Activated CD4-positive, alpha-beta T cell treated with anti-CD3 and anti-CD28 coated beads for 36 hours (primary cell): ENCODE measurements around the gene NELL1. TPM values are rescaled to one million over a fixed set of nuclear protein-coding genes. Genes with fewer than 3 reads are reported as not detected.

Experiments
- ATAC-seq: fragments of 200-7000 bp; cut with Tn5 transposase; one replicate; pipeline ENCODE4 v1.10.0; 2021; ENCODE audit warnings: mild to moderate bottlenecking, moderate library complexity
- CTCF ChIA-PET: fragments of 350-600 bp; sonication (Branson Sonifier 250); formaldehyde crosslinking; loops from one replicate; lab custom pipeline; 2021; ENCODE audit warnings: antibody characterized with exemption; lab: Charles Lee
- POLR2A ChIA-PET: fragments of 350-600 bp; sonication (Branson Sonifier 250); formaldehyde crosslinking; loops from one replicate; lab custom pipeline; 2021; ENCODE audit warnings: antibody characterized with exemption, inconsistent platforms; lab: Charles Lee
- DNase-seq: peaks from one replicate; pipeline ENCODE4 v3.0.0-alpha.2; 2020
- H3K27ac Mint-ChIP-seq: one replicate; pipeline ENCODE4 v1.8.0; 2021; ENCODE audit warnings: mixed read lengths
- H3K27me3 Mint-ChIP-seq: one replicate; pipeline ENCODE4 v1.8.0; 2021; ENCODE audit warnings: mixed read lengths
- H3K36me3 Mint-ChIP-seq: one replicate; pipeline ENCODE4 v1.8.0; 2021; ENCODE audit warnings: low read depth, mixed read lengths
- H3K4me1 Mint-ChIP-seq: one replicate; pipeline ENCODE4 v1.8.0; 2021; ENCODE audit warnings: mixed read lengths
- H3K4me3 Mint-ChIP-seq: one replicate; pipeline ENCODE4 v1.8.0; 2021; ENCODE audit warnings: mild to moderate bottlenecking, moderate library complexity, mixed read lengths
- H3K9me3 Mint-ChIP-seq: one replicate; pipeline ENCODE4 v1.8.0; 2021; ENCODE audit warnings: low read depth, mixed read lengths
- intact Hi-C, 2 experiments: fragments of 100-400 bp; cut with DNase I in 1 of 2; cut with micrococcal nuclease in 1 of 2; formaldehyde crosslinking; loops; one replicate each; pipeline versions ENCODE4 v1.14.2 to v1.15.1; 2022 to 2024; cut with DNase I, micrococcal nuclease
- total RNA-seq, 2 experiments: library from RNA; stranded (reverse); gene quantifications; one replicate each; pipeline ENCODE4 v1.2.3, GENCODE V29; 2021

The NELL1 gene
- total RNA-seq, 2 experiments from 2014 or later, result not detected

DNA sequence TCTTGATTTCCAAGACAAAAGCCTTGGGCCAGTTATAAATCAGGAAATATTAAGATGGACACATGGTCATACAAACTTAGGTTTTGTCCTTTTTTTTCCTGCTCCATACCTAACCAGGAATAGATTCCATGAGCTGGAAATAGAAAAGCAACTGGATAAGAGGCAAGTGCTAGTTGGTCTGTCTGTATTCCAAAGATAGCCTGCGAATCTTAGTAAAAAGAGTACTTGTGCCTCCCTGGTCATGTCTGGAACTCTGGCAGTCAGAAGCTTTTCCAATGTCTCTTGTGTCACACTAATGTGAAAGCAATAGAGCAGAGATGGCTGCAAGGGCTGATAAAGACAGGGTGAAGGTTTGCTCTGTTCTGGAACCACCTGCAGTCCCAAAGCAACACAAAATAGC lies 933.3 kb downstream of the NELL1 start:
- Mint-ChIP-seq H3K36me3 (no peaks in the 10 kb centered on the region), H3K27ac (no peak overlapping the region), H3K4me1 (no peaks in the 10 kb centered on the region), H3K9me3 (peaks cover 4% of the 10 kb centered on the region), H3K27me3 (no peaks in the 10 kb centered on the region), H3K4me3 (no peak overlapping the region)
- ATAC-seq, result no peak
- intact Hi-C loops, result no loop called here
- ChIA-PET POLR2A (no interaction called here), CTCF (no interaction called here)
- DNase-seq, result no peak

DNA sequence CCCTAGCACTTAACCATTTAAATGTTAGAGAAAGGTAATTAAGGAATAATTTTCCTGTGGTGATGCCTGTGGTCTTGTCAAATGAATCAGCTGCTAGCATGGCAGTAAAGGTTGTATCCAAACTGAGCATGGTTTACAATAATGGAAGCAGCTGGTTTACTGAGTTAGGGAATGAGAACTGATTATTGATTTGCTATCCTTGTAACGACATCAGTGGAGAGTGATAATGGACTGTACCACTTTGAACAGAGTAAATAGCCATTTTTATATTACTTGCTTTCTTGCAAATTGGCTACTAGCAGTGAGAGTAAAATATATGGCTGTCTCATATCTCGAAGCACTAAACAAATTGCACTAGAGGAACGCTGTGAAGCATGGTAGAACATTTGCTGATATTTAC lies 934.5 kb downstream of the NELL1 start:
- peaks cover 3% of the 10 kb centered on the region for H3K9me3 Mint-ChIP-seq
- DNase-seq (no peak), ATAC-seq (no peak)
- ChIA-PET POLR2A (no interaction called here), CTCF (no interaction called here)
- intact Hi-C loops, result no loop called here
- H3K4me1 Mint-ChIP-seq, result no peaks in the 10 kb centered on the region
- H3K4me3 Mint-ChIP-seq, result no peak overlapping the region
- H3K36me3 Mint-ChIP-seq, result no peaks in the 10 kb centered on the region
- H3K27me3 Mint-ChIP-seq, result no peaks in the 10 kb centered on the region
- H3K27ac Mint-ChIP-seq, result no peak overlapping the region

DNA sequence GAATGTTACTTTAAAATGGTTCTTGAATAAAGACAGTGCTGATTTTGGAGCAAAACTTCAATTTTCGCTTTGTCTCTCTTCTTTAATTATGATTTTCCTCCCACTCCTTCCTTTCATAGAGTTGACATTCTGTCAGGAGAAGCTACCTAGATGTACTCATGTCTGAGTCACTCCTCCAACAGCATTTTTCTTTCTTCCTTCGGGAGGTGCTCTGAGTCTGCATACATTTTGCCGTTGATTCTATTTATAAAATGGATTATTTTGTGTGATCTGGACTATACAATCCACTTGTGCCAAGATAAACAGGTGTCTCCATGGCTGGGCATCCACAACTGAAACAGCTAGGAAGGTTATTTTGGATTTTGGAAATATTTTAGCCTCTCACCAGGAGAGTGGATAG lies 935.2 kb downstream of the NELL1 start:
- H3K27me3 Mint-ChIP-seq, result no peaks in the 10 kb centered on the region
- no peak for DNase-seq
- intact Hi-C loops, result no loop called here
- H3K4me3 Mint-ChIP-seq, result no peak overlapping the region
- CTCF ChIA-PET, result no interaction called here
- no peaks in the 10 kb centered on the region for H3K4me1 Mint-ChIP-seq
- no peaks in the 10 kb centered on the region for H3K36me3 Mint-ChIP-seq
- H3K27ac Mint-ChIP-seq, result no peak overlapping the region
- ATAC-seq, result no peak
- H3K9me3 Mint-ChIP-seq, result peaks cover 3% of the 10 kb centered on the region
- POLR2A ChIA-PET, result no interaction called here

DNA sequence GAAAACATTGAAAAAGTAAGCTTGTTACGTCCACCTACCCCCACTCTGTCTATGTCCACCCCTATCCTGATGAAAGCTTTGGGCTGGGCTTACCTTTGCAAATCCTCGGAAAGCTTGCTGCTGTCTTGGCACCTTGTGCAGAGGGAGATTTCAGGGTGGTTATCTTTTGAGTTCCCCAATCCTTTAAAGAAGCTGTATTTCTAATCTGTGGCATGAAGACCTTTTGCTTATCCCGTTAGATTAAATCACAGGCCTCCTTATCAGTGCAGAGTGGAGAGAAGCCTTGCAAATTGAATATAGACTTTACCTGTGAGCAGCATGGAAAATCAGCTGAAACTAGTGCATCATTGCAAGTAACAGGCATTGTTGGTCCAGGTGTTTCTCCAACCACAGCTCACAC lies 942.9 kb downstream of the NELL1 start:
- H3K27ac Mint-ChIP-seq, result no peak overlapping the region
- H3K9me3 Mint-ChIP-seq, result peaks cover 1% of the 10 kb centered on the region
- H3K36me3 Mint-ChIP-seq, result no peaks in the 10 kb centered on the region
- DNase-seq (no peak), ATAC-seq (no peak)
- H3K4me1 Mint-ChIP-seq, result no peaks in the 10 kb centered on the region
- intact Hi-C loops, result no loop called here
- ChIA-PET CTCF (no interaction called here), POLR2A (no interaction called here)
- no peak overlapping the region for H3K4me3 Mint-ChIP-seq
- H3K27me3 Mint-ChIP-seq, result no peaks in the 10 kb centered on the region

DNA sequence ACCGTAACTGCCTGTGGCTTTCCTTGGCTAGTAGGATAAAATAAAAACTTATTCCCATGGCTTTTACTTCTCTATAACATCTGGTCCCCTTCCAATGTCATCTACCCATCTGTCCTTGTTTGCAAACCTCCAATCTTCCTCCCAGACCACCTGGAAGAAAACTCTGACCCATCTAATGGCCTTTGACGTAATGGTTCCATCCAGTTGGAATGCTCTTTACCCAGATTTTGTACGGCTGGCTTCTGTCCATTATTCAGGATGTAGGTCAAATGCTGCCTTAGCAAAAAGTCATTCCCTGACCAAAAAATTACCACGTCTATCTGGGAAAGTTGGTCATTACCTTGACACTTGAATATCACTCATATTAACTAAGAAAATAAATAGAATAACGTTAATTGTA lies 945.6 kb downstream of the NELL1 start:
- Mint-ChIP-seq H3K36me3 (no peaks in the 10 kb centered on the region), H3K4me3 (no peak overlapping the region), H3K9me3 (no peaks in the 10 kb centered on the region), H3K27me3 (no peaks in the 10 kb centered on the region), H3K27ac (no peak overlapping the region), H3K4me1 (no peaks in the 10 kb centered on the region)
- ChIA-PET CTCF (interaction anchor here (0.7 kb wide), 1 partner anchor 570 kb away, joined by 3 read pairs; no protein-coding TSS in a partner anchor), POLR2A (no interaction called here)
- intact Hi-C loops, result no loop called here
- no peak for ATAC-seq
- no peak for DNase-seq

DNA sequence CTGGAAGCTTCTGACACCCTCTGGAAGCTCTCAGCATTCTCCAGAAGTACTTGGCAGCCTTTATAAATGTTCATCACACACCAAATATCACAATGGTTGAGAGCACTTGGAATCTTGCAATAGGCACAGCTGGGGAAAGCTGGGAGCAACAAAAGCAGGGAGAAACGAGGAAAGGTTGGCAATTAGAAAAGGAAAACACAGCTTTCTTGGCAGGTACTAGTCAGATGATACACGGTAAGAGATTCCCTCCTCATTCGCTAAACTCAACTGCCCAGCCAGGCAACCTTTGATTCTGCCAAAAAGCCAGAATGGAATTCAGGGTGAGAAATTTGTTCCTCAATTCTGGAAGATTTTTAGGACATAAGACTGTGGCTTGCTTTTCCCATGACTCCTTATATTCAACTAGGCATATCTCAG lies 946.6 kb downstream of the NELL1 start:
- ATAC-seq, result no peak
- no peak for DNase-seq
- ChIA-PET CTCF (no interaction called here), POLR2A (no interaction called here)
- Mint-ChIP-seq H3K4me3 (no peak overlapping the region), H3K36me3 (no peaks in the 10 kb centered on the region), H3K4me1 (no peaks in the 10 kb centered on the region), H3K27me3 (no peaks in the 10 kb centered on the region), H3K27ac (no peak overlapping the region), H3K9me3 (no peaks in the 10 kb centered on the region)
- intact Hi-C loops, result no loop called here

DNA sequence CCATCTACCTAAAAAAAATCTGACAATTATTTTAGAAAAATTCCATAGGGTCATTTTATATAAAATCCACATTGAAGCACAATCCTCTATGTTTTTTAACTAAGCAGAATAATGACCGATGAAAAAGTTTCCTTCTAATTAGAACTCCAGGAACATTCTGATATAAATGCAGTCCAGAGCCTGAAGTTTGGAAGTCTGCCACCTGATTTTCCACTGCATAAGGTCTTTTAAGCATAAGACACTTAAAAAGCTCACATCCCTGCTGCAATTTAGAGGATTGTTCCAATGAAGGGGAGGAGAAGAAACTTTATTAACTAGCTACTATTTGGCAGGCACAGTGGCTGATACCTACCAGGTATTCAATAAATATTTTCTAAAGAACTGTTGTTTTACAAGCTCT lies 953.2 kb downstream of the NELL1 start:
- ATAC-seq, result no peak
- no peak overlapping the region for H3K4me3 Mint-ChIP-seq
- ChIA-PET POLR2A (no interaction called here), CTCF (no interaction called here)
- H3K36me3 Mint-ChIP-seq, result no peaks in the 10 kb centered on the region
- no peak for DNase-seq
- no peaks in the 10 kb centered on the region for H3K27me3 Mint-ChIP-seq
- peaks cover under 1% of the 10 kb centered on the region for H3K9me3 Mint-ChIP-seq
- H3K27ac Mint-ChIP-seq, result no peak overlapping the region
- intact Hi-C loops, result no loop called here
- peaks cover 4% of the 10 kb centered on the region for H3K4me1 Mint-ChIP-seq

DNA sequence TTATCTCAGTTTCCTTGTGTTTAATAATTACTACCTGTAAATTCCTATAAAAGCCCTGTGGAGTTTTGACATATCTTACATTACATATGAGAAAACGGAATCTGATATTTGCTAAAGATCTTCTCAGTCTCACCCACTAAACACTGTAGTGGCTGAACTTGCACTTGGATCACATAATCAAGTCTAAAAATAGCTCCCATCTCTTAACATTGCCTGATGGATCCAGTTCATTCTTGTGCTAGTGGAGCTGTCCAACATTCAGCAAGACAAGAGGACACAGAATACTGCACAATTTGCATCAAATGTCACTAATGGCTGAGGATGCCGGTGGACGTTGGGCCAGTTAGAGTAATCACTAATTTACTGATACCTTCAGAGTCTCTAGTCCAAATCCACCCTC lies 953.6 kb downstream of the NELL1 start:
- DNase-seq (no peak), ATAC-seq (no peak)
- POLR2A ChIA-PET, result no interaction called here
- Mint-ChIP-seq H3K27ac (no peak overlapping the region), H3K27me3 (no peaks in the 10 kb centered on the region), H3K9me3 (peaks cover 3% of the 10 kb centered on the region), H3K36me3 (no peaks in the 10 kb centered on the region), H3K4me3 (no peak overlapping the region), H3K4me1 (peaks cover 4% of the 10 kb centered on the region)
- CTCF ChIA-PET, result interaction anchor here (0.6 kb wide), 1 partner anchor 106 kb away, joined by 3 read pairs; no protein-coding TSS in a partner anchor
- intact Hi-C loops, result no loop called here

Other genes with a start within 250 kb of the NELL1 start
- gene SLC6A5, start 70.0 kb upstream of the NELL1 start, total RNA-seq, result not detected